Loucy (cell line): ENCODE measurements around the gene EBF3.

Experiments used
- H2AFZ ChIP-seq: fragments of 200-600 bp; sonication (generic); 2 replicates; pipeline ENCODE4 v1.6.0; 2016; ENCODE audit warnings: antibody characterized with exemption, mild to moderate bottlenecking, low read length, moderate library complexity
- H3F3A ChIP-seq: fragments of 200-600 bp; 2 replicates; pipeline ENCODE4 v1.6.0; 2016; ENCODE audit warnings: antibody characterized with exemption, low read depth, mild to moderate bottlenecking
- H3K27me3 ChIP-seq: fragments of 200-600 bp; sonication (generic); 2 replicates; pipeline ENCODE4 v1.6.1; 2014; ENCODE audit warnings: low read length, mild to moderate bottlenecking; ENCODE audit not compliant: insufficient read depth, poor library complexity, severe bottlenecking
- H3K36me3 ChIP-seq: fragments of 200-600 bp; sonication (generic); 2 replicates; pipeline ENCODE4 v1.6.1; 2016; ENCODE audit warnings: low read length; ENCODE audit not compliant: insufficient read depth
- H3K4me1 ChIP-seq: fragments of 200-600 bp; sonication (generic); 2 replicates; pipeline ENCODE4 v1.5.1; 2014; ENCODE audit warnings: low read length, mild to moderate bottlenecking; ENCODE audit not compliant: insufficient read depth, poor library complexity, severe bottlenecking
- H3K4me2 ChIP-seq: fragments of 200-600 bp; sonication (generic); 2 replicates; pipeline ENCODE4 v1.6.0; 2014; ENCODE audit warnings: antibody characterized with exemption, low read length, low read depth, mild to moderate bottlenecking; ENCODE audit not compliant: poor library complexity, severe bottlenecking
- H3K4me3 ChIP-seq: fragments of 200-600 bp; sonication (generic); 2 replicates; pipeline ENCODE4 v1.5.1; 2014; ENCODE audit warnings: low read length, mild to moderate bottlenecking, mixed read lengths; ENCODE audit not compliant: poor library complexity, severe bottlenecking
- H3K79me2 ChIP-seq: fragments of 200-600 bp; sonication (generic); 2 replicates; pipeline ENCODE4 v1.6.1; 2014; ENCODE audit warnings: low read length; ENCODE audit not compliant: insufficient read depth
- H3K9ac ChIP-seq: fragments of 200-600 bp; sonication (generic); 2 replicates; pipeline ENCODE4 v1.6.0; 2014; ENCODE audit warnings: mild to moderate bottlenecking, low read depth, low read length, moderate library complexity; ENCODE audit not compliant: poor library complexity, severe bottlenecking
- H3K9me2 ChIP-seq: fragments of 200-600 bp; sonication (generic); replicated peaks from 2 replicates; pipeline ENCODE4 v1.6.1; 2016; ENCODE audit warnings: low read depth, low read length, mixed read lengths
- H3K9me3 ChIP-seq: fragments of 200-600 bp; sonication (generic); 2 replicates; pipeline ENCODE4 v1.6.1; 2014; ENCODE audit warnings: mild to moderate bottlenecking, antibody characterized with exemption, low read length, low read depth; ENCODE audit not compliant: insufficient read depth
- H4K20me1 ChIP-seq: fragments of 200-600 bp; sonication (generic); 2 replicates; pipeline ENCODE4 v1.6.0; 2014; ENCODE audit warnings: antibody characterized with exemption, low read length, mild to moderate bottlenecking; ENCODE audit not compliant: insufficient read depth, poor library complexity, severe bottlenecking
- CTCF ChIP-seq: fragments of 200-600 bp; sonication (generic); conservative IDR thresholded peaks from 2 replicates; pipeline ENCODE4 v1.5.1; 2014; ENCODE audit warnings: mild to moderate bottlenecking, antibody characterized with exemption, low read length
- EZH2phosphoT487 ChIP-seq: fragments of 200-600 bp; IDR thresholded peaks from 2 replicates; pipeline ENCODE4 v1.6.1; 2018; ENCODE audit warnings: antibody characterized with exemption, mild to moderate bottlenecking, moderate library complexity, borderline replicate concordance

Gene EBF3

GRCh38 chr10:129841071-129841470, 123.0 kb downstream of the EBF3 start:
- Histone ChIP-seq H4K20me1 (no peaks in the 10 kb centered on the region), H3K4me1 (no peaks in the 10 kb centered on the region), H3K9me3 (no peaks in the 10 kb centered on the region), H3K9ac (no peak overlapping the region), H3K27me3 (no peaks in the 10 kb centered on the region), H2AFZ (no peak overlapping the region), H3K36me3 (no peaks in the 10 kb centered on the region), H3F3A (no peaks in the 10 kb centered on the region), H3K4me3 (no peak overlapping the region), H3K9me2 (no peaks in the 10 kb centered on the region), H3K4me2 (no peak overlapping the region), H3K79me2 (no peaks in the 10 kb centered on the region)
- no peak for TF ChIP-seq CTCF
- TF ChIP-seq EZH2phosphoT487: no peak

GRCh38 chr10:129840196-129840590, 123.9 kb downstream of the EBF3 start:
- Histone ChIP-seq H3K36me3 (no peaks in the 10 kb centered on the region), H2AFZ (no peak overlapping the region), H3K79me2 (no peaks in the 10 kb centered on the region), H3K9me2 (no peaks in the 10 kb centered on the region), H3K27me3 (no peaks in the 10 kb centered on the region), H3K4me2 (no peak overlapping the region), H3F3A (no peaks in the 10 kb centered on the region), H3K4me3 (no peak overlapping the region), H3K9me3 (no peaks in the 10 kb centered on the region), H3K4me1 (no peaks in the 10 kb centered on the region), H4K20me1 (no peaks in the 10 kb centered on the region), H3K9ac (no peak overlapping the region)
- TF ChIP-seq EZH2phosphoT487 (no peak), CTCF (no peak)

GRCh38 chr10:129839285-129840195, 124.5 kb downstream of the EBF3 start:
- Histone ChIP-seq H3K4me2 (no peak overlapping the region), H3K27me3 (no peaks in the 10 kb centered on the region), H3K9ac (no peak overlapping the region), H3K9me3 (no peaks in the 10 kb centered on the region), H3K79me2 (no peaks in the 10 kb centered on the region), H3K4me1 (no peaks in the 10 kb centered on the region), H4K20me1 (no peaks in the 10 kb centered on the region), H3K36me3 (no peaks in the 10 kb centered on the region), H3F3A (no peaks in the 10 kb centered on the region), H3K4me3 (no peak overlapping the region), H2AFZ (no peak overlapping the region), H3K9me2 (no peaks in the 10 kb centered on the region)
- TF ChIP-seq CTCF: no peak
- TF ChIP-seq EZH2phosphoT487: no peak
